Neuron (in vitro differentiated cells): Measurements from ENCODE around the gene CMIP.
"Not testable (repeated sequence)": the region's sequence is repeated elsewhere in the genome, so short reads cannot be mapped to it uniquely, and the experiment has no call there.

Source experiments
- H2AFZ ChIP-seq: one replicate; pipeline ENCODE4 v1.6.1; 2013; ENCODE audit warnings: low read depth, mild to moderate bottlenecking, inconsistent platforms, low read length, moderate library complexity
- H3K27me3 ChIP-seq: one replicate; pipeline ENCODE4 v1.6.1; 2013; ENCODE audit warnings: low read length; ENCODE audit not compliant: insufficient read depth
- H3K36me3 ChIP-seq: one replicate; pipeline ENCODE4 v1.6.1; 2013; ENCODE audit warnings: low read length; ENCODE audit not compliant: insufficient read depth
- H3K4me1 ChIP-seq: one replicate; pipeline ENCODE4 v1.6.1; 2013; ENCODE audit warnings: low read length; ENCODE audit not compliant: insufficient read depth
- H3K4me3 ChIP-seq: 2 replicates; pipeline ENCODE4 v1.5.1; 2013; ENCODE audit warnings: mild to moderate bottlenecking, low read length, moderate library complexity
- H3K9me3 ChIP-seq: one replicate; pipeline ENCODE4 v1.6.1; 2013; ENCODE audit warnings: low read length

Gene CMIP

DNA sequence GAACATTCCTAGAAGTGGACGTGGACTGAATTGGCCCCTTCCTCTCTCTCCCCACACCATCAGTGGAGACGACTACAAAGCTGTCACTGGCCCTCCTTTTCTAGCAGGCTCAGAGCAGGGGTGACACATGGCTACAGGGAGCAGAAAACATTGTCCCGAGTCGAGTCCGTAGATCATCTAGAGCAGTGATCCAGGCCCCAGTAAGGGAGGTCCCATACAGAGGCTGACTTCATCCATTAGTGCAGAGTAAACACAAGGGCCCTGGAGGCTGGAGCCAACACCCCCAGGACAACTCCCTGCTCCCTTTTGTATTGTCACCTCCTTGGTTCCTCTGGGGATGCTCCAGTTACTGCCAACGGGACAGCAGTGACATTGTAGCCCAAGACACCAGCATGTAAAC is 130.7 kb downstream of the CMIP start:
- Histone ChIP-seq H2AFZ (no peak overlapping the region), H3K4me1 (no peaks in the 10 kb centered on the region), H3K27me3 (no peaks in the 10 kb centered on the region), H3K4me3 (no peak overlapping the region), H3K9me3 (no peaks in the 10 kb centered on the region), H3K36me3 (no peaks in the 10 kb centered on the region)

DNA sequence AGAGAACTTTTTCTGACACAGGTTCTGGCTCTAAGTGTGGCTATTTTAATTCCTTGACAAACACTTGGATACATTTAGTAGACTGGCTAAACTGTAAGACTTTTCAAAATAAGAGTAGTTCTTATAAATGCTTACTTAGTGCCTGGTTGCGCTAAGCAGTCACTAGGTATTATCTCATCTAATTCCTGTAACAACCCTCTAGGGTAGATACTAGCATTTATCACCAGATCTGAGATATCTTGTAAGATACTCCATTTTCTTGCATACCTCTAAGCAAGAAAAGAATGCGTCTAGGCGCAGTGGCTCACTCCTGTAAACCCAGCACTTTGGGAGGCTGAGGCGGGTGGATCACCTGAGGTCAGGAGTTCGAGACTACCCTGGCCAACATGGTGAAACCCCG is 131.2 kb downstream of the CMIP start:
- Histone ChIP-seq H3K4me1 (no peaks in the 10 kb centered on the region), H3K4me3 (no peak overlapping the region), H3K36me3 (no peaks in the 10 kb centered on the region), H3K9me3 (no peaks in the 10 kb centered on the region), H3K27me3 (no peaks in the 10 kb centered on the region), H2AFZ (no peak overlapping the region)

GRCh38 chr16:81576696-81577095 is 132.1 kb downstream of the CMIP start:
- Histone ChIP-seq H2AFZ (no peak overlapping the region), H3K36me3 (no peaks in the 10 kb centered on the region), H3K4me1 (no peaks in the 10 kb centered on the region), H3K27me3 (no peaks in the 10 kb centered on the region), H3K4me3 (no peak overlapping the region), H3K9me3 (no peaks in the 10 kb centered on the region)

- not testable (repeated sequence) for H3K36me3 ChIP-seq, H3K27me3 ChIP-seq, H2AFZ ChIP-seq, H3K9me3 ChIP-seq, H3K4me1 ChIP-seq, H3K4me3 ChIP-seq
Measured at GRCh38 chr16:81577272-81577671, 132.7 kb downstream of the CMIP start.

- Histone ChIP-seq H3K9me3 (no peaks in the 10 kb centered on the region), H2AFZ (no peak overlapping the region), H3K36me3 (no peaks in the 10 kb centered on the region), H3K4me3 (no peak overlapping the region), H3K4me1 (peaks cover 9% of the 10 kb centered on the region), H3K27me3 (no peaks in the 10 kb centered on the region)
Measured at GRCh38 chr16:81578076-81578475, 133.5 kb downstream of the CMIP start.

GRCh38 chr16:81578636-81579413 is 134.2 kb downstream of the CMIP start:
- Histone ChIP-seq H2AFZ (no peak overlapping the region), H3K9me3 (no peaks in the 10 kb centered on the region), H3K27me3 (no peaks in the 10 kb centered on the region), H3K36me3 (no peaks in the 10 kb centered on the region), H3K4me3 (no peak overlapping the region), H3K4me1 (peaks cover 15% of the 10 kb centered on the region)

DNA sequence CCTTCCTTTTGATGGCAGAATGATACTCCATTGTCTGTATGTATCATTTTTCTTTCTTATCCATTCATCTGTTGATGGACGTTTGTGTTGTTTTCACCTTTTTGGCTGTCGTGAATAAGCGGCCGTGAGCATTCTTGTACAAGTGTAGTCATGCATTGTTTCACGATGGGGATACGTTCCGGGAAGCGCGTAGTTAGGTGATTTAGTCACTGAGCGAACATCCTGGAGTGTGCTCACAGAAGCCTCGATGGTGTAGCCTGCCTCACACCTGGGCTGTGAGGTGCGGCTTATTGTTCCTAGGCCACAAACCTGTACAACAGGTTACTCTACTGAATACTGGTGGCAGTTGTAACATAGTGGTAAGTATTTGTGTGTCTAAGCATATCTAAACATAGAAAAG is 136.5 kb downstream of the CMIP start:
- Histone ChIP-seq H3K4me1 (peaks cover 15% of the 10 kb centered on the region), H3K4me3 (no peak overlapping the region), H2AFZ (no peak overlapping the region), H3K36me3 (no peaks in the 10 kb centered on the region), H3K9me3 (no peaks in the 10 kb centered on the region), H3K27me3 (no peaks in the 10 kb centered on the region)

- Histone ChIP-seq H2AFZ (no peak overlapping the region), H3K4me3 (no peak overlapping the region)
Measured at GRCh38 chr16:81582655-81583441, 138.2 kb downstream of the CMIP start.

DNA sequence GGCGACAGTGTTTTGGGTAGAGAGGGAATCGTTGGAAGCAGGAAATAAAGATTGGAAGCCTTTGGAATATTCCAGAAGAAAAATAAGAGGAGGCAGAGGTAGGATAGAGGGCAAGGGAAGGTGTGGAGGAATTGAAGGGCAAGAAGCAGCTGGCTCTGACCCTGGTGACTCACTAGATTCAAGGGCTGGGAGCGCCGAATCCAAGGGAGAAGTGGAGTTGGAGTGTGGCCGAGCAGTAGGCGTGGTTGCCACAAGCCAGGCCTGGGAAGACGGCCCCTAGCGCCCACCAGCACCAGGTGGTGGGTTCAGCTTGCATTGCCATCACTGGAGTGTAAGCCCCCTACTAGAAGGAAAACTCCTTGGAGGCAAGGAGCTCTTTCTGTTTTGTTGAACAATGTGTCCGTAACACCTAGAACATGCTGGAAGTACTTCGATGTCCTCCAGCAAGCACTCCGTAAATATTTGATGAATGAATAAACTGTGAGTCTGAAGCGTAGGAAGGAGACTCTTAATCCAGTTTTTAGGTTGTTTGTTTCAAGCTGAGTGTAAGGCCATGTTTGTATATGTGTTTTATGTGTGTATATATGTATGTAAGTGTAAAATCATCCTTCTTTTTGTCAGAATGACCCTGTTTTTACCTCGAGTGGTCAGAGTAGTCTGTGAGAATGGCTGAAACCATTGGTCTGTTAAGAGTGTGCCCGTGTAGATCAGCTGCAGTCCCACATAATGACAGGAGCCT is 139.5 kb downstream of the CMIP start:
- H3K4me3 ChIP-seq, result no peak overlapping the region
- no peaks in the 10 kb centered on the region for H3K36me3 ChIP-seq
- H2AFZ ChIP-seq, result no peak overlapping the region
- peaks cover 15% of the 10 kb centered on the region for H3K4me1 ChIP-seq
- H3K9me3 ChIP-seq, result no peaks in the 10 kb centered on the region
- no peaks in the 10 kb centered on the region for H3K27me3 ChIP-seq

More at GRCh38 chr16:81582655-81583441, 138.2 kb downstream of the CMIP start:
- no peaks in the 10 kb centered on the region for H3K9me3 ChIP-seq
- H3K4me1 ChIP-seq, result peaks cover 15% of the 10 kb centered on the region
- H3K36me3 ChIP-seq, result no peaks in the 10 kb centered on the region
- no peaks in the 10 kb centered on the region for H3K27me3 ChIP-seq

GRCh38 chr16:81585785-81586184 is 141.2 kb downstream of the CMIP start:
- no peak overlapping the region for H3K4me3 ChIP-seq
- no peak overlapping the region for H2AFZ ChIP-seq
- H3K36me3 ChIP-seq, result no peaks in the 10 kb centered on the region
- peaks cover 15% of the 10 kb centered on the region for H3K4me1 ChIP-seq
- no peaks in the 10 kb centered on the region for H3K9me3 ChIP-seq
- H3K27me3 ChIP-seq, result no peaks in the 10 kb centered on the region

GRCh38 chr16:81586417-81586816 is 141.8 kb downstream of the CMIP start:
- H2AFZ ChIP-seq, result no peak overlapping the region
- H3K36me3 ChIP-seq, result no peaks in the 10 kb centered on the region

DNA sequence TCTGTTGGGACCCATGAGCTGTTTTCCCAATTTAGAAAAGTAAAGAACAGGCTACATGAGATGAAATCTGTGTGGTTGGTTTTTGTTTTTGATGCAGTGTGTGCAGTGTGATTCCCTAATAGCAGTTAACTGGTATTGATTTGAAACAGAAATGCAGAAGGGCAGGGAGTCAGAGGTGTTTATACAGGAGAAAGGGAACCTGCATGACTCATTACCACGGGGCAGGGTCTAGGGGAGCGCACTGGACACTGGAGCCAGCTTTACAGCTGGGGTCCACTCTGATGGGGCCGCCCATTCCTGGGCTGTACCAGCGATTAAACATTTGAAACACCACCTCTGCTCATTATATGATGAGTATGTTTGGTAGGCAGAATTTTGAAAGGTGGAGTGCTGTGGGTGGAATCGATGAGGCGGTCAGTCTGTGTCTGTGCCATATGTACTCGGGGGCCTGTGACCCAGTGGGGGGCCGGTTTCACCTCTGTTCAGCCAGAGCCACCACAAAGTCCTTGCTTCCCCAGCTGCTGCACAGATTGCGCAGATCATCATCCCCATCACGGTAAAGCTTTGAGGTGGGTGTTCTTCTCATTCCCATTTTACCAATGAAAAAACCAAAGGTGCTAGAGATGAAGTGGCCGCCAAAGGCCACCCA is 142.5 kb downstream of the CMIP start:
- H3K36me3 ChIP-seq, result no peaks in the 10 kb centered on the region
- H3K9me3 ChIP-seq, result no peaks in the 10 kb centered on the region
- H2AFZ ChIP-seq, result no peak overlapping the region
- H3K27me3 ChIP-seq, result no peaks in the 10 kb centered on the region
- H3K4me1 ChIP-seq, result peaks cover 15% of the 10 kb centered on the region
- H3K4me3 ChIP-seq, result no peak overlapping the region

More at GRCh38 chr16:81586417-81586816, 141.8 kb downstream of the CMIP start:
- Histone ChIP-seq H3K27me3 (no peaks in the 10 kb centered on the region), H3K4me3 (no peak overlapping the region), H3K9me3 (no peaks in the 10 kb centered on the region), H3K4me1 (peaks cover 15% of the 10 kb centered on the region)
